Gastroesophageal sphincter (tissue), 3 donors: ENCODE measurements around the gene TELO2.

Experiments
- EP300 ChIP-seq: sonication (generic); formaldehyde crosslinking; IDR thresholded peaks from one replicate; pipeline ENCODE4 v1.6.1; 2017; ENCODE audit warnings: antibody characterized with exemption, mild to moderate bottlenecking
- POLR2A ChIP-seq, 2 donors: fragments of 450-650 bp; IDR thresholded peaks; one replicate each; pipeline ENCODE4 v1.6.1; 2017; ENCODE audit warnings: antibody characterized with exemption in 2 of 2, mild to moderate bottlenecking in 2 of 2, moderate library complexity in 1 of 2
- POLR2AphosphoS5 ChIP-seq: sonication (generic); formaldehyde crosslinking; IDR thresholded peaks from one replicate; pipeline ENCODE4 v1.6.1; 2017; ENCODE audit warnings: antibody characterized with exemption
- TF ChIP-seq, protein P1 (sequence below), 4 experiments: fragments of 200-600 bp in 2 of 4; fragments of 450-650 bp in 2 of 4; sonication (generic) in 1 of 4; IDR thresholded peaks; one replicate each; pipeline ENCODE4 v1.5.1; 2017 to 2019; ENCODE audit warnings: antibody characterized with exemption in 4 of 4, mild to moderate bottlenecking in 2 of 4, moderate library complexity in 2 of 4

DNA sequence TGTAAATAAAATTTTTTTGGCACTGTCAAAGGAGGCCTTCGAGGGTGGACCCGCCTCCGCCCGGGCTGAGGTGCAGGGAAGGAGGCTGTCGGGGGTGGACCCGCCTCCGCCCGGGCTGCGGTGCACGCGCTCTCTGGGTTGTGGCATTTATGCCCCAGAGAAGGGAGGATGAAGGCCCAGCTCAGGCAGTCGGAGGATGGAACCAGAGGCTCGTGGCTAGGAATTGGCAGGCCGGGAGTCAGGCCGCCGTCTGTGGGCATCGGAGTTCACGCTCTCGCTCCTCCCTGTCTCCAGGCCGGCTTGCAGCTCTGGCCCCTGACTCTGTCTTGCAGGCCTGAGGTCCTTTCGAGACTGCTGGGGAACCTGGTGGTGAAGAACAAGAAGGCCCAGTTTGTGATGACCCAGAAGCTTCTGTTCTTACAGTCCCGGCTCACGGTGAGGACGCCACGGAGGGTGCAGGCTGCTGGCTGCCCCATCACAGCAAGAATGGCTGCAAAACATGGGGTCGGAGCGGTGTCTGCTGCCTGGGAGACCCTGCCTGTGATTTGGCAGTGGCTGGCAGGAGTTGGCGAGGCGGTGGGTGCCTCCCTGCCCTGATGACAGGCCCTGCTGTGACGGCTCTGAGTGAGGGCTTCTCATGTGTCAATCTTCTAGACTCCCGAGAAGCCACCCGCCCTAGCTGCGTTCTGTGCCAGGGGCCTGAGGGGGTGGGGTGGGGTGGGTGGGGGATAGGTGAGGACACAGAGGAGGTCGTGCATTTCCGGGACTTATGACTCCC lies 5.9 kb downstream of the TELO2 start:
- TF ChIP-seq, protein P1, sequence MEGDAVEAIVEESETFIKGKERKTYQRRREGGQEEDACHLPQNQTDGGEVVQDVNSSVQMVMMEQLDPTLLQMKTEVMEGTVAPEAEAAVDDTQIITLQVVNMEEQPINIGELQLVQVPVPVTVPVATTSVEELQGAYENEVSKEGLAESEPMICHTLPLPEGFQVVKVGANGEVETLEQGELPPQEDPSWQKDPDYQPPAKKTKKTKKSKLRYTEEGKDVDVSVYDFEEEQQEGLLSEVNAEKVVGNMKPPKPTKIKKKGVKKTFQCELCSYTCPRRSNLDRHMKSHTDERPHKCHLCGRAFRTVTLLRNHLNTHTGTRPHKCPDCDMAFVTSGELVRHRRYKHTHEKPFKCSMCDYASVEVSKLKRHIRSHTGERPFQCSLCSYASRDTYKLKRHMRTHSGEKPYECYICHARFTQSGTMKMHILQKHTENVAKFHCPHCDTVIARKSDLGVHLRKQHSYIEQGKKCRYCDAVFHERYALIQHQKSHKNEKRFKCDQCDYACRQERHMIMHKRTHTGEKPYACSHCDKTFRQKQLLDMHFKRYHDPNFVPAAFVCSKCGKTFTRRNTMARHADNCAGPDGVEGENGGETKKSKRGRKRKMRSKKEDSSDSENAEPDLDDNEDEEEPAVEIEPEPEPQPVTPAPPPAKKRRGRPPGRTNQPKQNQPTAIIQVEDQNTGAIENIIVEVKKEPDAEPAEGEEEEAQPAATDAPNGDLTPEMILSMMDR (IDR thresholded peaks at IDR 0.05) = no peak
- TF ChIP-seq POLR2A (IDR thresholded peaks at IDR 0.05) (no peak), POLR2AphosphoS5 (no peak), EP300 (no peak)
